Activated CD4-positive, alpha-beta T cell treated with anti-CD3 and anti-CD28 coated beads for 1 hour (primary cell): Measurements from ENCODE around the gene GRAMD4.

Source experiments
- DNase-seq: peaks from one replicate; pipeline ENCODE4 v3.0.0-alpha.2; 2020

GRAMD4 gene

DNA sequence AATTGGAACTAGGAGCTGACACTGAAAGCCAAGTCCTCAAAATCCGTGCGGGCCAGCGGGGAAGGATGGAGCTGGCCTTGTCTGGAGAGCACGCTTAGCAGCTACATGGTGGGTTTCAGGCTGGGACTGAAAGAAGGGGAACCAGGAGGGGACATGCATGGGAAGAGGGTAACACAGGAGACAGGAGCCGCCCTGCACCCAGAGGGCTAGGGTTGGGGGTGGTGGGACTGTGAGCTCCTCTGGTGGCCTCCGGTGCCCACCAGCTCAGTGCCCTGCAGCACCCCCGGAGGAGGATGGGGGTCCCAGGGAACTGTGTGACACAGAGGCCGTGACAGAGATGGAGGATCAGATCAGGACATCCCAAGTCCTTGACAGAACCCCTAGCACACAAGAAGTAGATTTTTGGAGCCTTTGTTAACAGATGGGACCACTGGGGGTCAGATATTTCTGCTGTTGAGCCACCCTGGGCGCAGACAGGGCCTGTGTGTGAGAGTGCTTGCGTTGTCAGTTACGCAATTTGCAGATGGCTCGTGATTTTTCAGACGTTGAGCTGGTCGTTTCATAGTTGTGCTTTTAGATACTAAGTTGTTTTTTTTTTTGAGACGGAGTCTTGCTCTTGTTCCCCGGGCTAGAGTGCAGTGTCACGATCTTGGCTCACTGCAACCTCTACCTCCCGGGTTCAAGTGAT, 21.3 kb upstream of the GRAMD4 start:
- no peak for DNase-seq

GRCh38 chr22:46600273-46600796, 19.9 kb upstream of the GRAMD4 start:
- DNase-seq = no peak

- DNase-seq = no peak
These were observed 18.2 kb upstream of the GRAMD4 start for GRCh38 chr22:46602025-46602424.

DNA sequence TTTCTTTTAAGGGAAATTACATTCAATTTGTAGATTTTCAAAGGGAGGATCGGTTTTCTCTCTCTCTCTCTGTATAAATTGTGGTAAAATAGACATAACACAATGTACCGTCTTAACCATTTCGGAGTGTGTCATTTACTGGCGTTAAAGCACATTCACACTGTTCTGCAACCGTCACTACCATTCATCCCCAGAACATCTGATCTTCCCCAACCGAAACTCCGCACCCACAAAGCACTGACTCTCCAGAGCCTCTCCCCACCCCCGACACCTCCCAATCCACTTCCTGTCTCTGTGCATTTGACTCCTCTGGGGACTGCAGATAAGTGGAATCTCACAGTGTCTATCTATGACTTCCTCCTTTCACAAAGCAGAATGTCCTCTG, 15.9 kb upstream of the GRAMD4 start:
- no peak for DNase-seq

GRCh38 chr22:46605117-46605516, 15.1 kb upstream of the GRAMD4 start:
- DNase-seq = no peak

DNA sequence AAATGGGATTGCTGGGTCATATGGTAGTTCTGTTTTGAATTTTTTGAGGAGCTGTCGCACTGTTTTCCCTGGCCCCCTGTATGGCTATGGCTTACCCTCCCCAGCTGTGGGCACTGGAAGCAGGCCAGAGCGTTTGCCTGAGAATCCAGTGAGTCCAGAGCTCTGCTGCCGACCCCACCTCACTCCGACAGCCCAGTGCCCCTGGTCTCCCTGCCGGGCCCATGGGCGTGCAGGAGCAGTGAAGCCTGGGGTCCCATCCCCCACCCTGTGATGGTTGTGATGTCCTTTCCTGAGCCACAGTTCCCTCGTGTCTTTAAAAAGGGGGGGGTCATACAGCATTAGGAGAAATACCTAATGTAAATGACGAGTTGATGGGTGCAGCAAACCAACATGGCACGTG, 13.3 kb upstream of the GRAMD4 start:
- DNase-seq = no peak

GRCh38 chr22:46607483-46608114, 12.6 kb upstream of the GRAMD4 start:
- no peak for DNase-seq

DNA sequence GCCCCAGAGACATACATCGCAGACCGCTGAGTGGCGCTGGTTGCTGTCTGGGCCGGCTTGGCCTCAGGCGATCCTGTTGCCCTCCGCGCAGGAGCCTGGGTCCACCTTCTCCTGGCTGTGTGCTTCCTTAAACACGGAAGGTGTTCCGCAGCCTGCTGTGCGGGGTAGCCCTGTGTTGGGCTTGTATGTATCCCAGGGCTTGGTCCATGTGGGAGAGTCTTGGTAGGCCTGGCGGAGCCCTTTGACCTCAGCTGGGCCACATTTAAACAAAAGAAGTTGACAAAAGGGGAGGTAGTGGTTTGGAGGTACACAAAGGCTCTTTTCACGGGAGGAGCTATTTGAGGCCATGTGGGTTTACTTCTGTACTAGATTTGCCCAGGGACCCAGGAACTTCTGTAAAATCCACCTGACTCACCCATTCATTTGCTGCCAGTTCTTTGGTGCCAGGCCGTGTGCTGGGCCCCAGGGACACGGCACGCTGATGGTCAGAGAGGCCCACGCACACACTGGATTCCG, 11.0 kb upstream of the GRAMD4 start:
- no peak for DNase-seq

DNA sequence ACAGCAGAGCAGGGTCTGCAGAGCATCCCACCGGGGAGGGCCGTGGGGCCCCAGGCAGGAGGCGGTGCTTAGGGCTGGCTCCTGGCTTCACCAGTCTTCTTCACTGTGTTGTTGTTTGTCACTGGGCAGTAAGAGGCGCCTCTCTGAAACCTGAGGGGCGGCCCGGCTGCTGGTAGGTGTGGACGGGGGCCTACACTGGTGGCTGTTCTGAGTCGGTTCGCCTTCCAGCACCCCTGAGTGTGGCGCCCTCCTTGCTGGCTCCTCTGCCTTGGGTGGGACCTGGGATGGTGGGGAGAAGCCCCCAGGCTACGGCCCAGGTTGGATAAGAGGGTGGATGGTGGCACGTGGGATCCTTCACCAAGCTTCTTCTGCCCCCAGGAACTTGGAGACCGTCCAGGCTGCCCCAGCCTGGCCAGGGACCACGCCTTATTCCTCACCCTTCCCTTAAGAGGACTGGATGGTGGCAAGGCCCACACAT, 10.4 kb upstream of the GRAMD4 start:
- no peak for DNase-seq

- DNase-seq = no peak
These were observed 9.8 kb upstream of the GRAMD4 start for GRCh38 chr22:46610356-46610755.

DNA sequence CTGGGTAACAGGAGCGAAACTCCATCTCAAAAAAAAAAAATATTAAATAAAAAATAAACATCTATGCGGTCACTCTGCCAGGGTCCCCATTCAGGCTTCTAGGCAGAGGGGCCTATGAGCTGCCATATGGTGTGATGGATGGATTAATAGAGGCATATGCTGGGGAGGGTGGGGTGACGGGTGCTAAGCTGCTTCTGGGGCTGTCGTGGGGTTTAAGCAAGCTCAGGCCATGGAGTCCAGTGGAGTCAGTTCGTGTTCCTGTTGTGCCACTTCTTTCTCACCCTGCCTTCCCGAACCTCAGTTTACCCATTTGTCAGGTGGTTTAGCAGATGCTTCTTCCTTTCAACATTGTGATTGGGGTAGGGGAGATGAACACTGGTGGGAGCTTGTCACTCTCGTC, 9.0 kb upstream of the GRAMD4 start:
- no peak for DNase-seq

DNA sequence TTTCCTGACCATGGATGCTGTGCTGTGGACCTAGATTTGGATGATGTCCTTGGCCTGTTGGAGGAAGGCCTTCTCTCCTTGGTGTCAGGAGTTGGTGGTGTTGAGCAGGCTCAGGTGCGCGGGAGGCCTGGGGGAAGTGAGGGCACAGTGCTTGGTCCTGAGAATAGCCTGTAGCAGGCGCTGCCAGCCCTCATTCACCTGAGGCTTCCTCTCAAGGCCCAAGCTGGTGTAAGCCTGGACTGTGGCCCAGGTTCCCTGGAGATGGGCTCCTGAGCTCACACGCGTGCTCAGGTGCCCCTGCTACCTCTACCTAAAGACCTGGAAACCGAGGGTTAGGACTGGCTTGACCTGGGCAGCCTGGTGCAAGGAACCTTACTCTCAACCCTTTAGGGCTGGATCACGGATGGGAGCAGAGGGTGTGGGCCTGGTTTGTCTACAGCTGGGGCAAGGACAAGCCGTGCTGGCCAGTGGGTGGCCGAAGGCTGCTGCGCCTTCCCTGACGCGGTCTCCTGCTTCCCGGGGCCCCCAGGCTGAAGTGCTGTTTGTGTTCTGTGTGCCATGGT, 7.8 kb upstream of the GRAMD4 start:
- no peak for DNase-seq

DNA sequence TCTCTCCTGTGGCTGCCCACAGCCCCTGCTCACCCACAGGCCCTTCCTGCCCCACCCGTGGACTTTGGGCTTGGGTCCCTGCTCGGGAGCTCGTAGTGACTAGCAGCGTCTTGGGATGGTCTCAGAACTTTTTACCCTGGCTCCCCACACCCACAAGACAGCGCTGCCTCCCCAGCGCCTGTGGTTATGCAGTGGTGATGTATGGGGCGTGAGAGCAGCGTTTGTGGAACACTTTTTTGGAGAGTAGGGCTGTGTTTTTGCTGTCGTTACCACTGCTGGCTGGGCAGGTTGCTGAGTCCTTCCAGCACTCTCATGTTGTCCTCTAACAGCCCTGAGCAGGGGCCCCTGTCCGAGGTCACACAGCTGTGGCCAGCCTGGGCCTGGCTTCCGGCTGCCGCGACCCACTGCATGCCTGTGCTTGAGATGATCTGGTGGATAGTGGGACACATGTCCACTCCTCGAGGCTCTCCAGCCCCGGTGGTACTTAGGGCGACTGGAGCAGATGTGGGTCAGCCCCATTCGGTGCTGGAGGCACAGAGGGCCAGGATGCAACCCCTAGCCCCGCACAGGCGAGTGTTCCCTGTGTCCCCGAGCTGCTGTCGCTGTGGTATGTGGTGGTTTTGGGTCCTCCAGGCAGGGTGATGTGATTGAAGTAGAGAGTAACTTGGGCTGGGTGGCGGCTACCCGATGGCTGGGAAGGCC, 7.1 kb upstream of the GRAMD4 start:
- DNase-seq = peak; percentile 32

GRCh38 chr22:46613606-46614021, 6.6 kb upstream of the GRAMD4 start:
- DNase-seq = no peak

DNA sequence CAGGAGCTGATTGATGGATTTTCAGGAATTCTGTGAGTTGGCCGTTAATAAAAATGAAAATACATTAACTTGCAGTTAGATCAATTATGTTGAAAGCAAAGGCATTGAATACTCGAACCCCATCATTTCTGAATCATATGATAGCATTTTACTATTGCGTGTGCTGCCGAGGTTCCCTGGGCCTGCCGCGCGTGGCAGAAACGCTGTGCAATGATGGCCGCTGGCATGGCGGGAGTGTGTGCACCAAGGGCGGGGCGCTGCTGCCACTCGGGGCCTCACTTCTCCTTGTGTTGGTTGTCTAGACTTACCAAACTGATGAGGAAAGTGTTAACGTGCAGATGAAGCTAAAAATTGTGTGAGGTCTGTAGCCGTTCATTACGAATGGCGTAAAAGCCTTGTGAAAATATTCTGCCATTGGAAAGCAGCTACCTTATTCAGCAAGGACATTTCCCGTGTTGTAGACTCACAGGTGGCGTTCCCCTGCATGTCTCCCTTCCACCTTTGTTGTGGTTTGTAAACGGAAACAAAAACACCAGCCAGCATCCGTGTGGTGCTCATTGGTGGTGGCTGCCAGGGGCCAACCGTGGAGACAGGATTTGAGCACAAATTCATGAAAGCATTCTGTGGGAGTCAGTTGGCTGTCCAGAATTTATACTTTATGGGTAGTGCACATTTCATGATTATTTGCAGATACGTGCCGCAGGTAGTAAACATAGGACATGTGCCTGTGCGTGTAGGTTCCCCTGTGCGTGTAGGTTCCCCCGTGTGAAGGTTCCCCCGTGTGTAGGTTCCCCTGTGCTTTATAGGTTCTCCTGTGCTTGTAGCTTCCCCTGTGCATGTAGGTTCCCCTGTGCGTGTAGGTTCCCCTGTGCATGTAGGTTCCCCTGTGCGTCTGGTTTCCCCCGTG, 5.9 kb upstream of the GRAMD4 start:
- peak; percentile 56 for DNase-seq

- DNase-seq = no peak
These were observed 2.8 kb upstream of the GRAMD4 start for GRCh38 chr22:46617207-46617985.

DNA sequence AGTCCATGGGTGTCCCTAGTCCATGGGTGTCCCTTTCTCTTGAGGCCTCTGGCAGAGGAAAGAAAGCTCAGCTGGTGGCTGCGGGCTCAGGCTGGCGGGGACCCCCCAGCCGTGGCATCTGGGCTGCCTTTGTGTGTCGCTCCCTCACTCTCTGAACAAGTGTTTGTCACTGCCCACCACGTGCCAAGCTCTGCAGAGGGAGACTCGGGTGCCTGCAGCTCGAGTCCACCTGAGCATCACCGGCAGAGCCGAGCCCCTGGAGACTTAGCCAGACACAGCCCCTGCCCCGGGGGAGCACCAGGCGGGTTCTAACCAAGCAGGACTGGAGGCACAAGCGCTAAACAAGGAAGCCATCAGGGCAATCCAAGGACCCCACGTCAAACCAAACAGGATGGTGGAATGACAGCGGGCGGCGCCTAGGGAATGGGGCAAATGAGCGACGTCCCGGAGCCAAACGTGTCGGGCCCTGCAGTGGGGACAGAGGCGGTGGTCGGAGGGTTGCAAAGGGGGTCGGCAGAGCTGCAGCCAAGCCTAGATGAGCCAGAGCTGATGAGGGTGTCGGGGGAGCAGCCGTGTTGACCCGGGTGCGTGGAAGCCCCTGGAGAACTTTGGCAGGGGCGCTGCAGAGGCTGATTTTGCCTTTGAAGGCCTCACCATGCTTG, 2.1 kb upstream of the GRAMD4 start:
- DNase-seq = no peak

GRCh38 chr22:46618667-46619066, 1.5 kb upstream of the GRAMD4 start:
- DNase-seq = no peak

GRCh38 chr22:46619240-46619829, 851 bp upstream of the GRAMD4 start:
- no peak for DNase-seq

GRCh38 chr22:46620588-46621242, 529 bp downstream of the GRAMD4 start:
- DNase-seq = no peak
